PC-3 (cell line): ENCODE results near the gene KLHL15. TPM values are rescaled to one million over a fixed set of nuclear protein-coding genes. Genes with fewer than 3 reads are reported as not detected.

Source experiments
- ATAC-seq: fragments of 200-7000 bp; cut with Tn5 transposase; 2 replicates; pipeline ENCODE4 v1.9.1; 2020; ENCODE audit warnings: mild to moderate bottlenecking, moderate library complexity
- BruUV-seq: library from RNA; stranded (reverse); fragments of 400-500 nt; replicated peaks from 2 replicates; lab custom pipeline; 2021; lab: Mats Ljungman, UMichigan
- CTCF ChIA-PET: fragments of 300-600 bp; sonication (Branson Sonifier 250); formaldehyde crosslinking; loops from one replicate; lab custom pipeline; 2022; ENCODE audit warnings: antibody characterized with exemption; lab: Charles Lee
- POLR2A ChIA-PET: fragments of 300-600 bp; sonication (Branson Sonifier 250); formaldehyde crosslinking; loops from one replicate; lab custom pipeline; 2022; ENCODE audit warnings: antibody characterized with exemption; ENCODE audit not compliant: unreplicated experiment; lab: Charles Lee
- DNase-seq: peaks from one replicate; pipeline ENCODE4 v3.0.0-alpha.2; 2015
- H2AFZ ChIP-seq: fragments of 300-600 bp; sonication (generic); 2 replicates; pipeline ENCODE4 v1.6.0; 2016; ENCODE audit warnings: antibody characterized with exemption, low read length
- H3F3A ChIP-seq: fragments of 300-600 bp; sonication (generic); one replicate; pipeline ENCODE4 v1.6.0; 2017; ENCODE audit warnings: antibody characterized with exemption, low read length, control low read depth, mild to moderate bottlenecking; ENCODE audit not compliant: unreplicated experiment
- H3K27ac ChIP-seq: fragments of 300-600 bp; sonication (generic); 2 replicates; pipeline ENCODE4 v1.5.1; 2016; ENCODE audit warnings: mild to moderate bottlenecking, low read length
- H3K27me3 ChIP-seq: fragments of 300-600 bp; sonication (generic); 2 replicates; pipeline ENCODE4 v1.6.1; 2016; ENCODE audit warnings: low read length, mixed read lengths
- H3K36me3 ChIP-seq: fragments of 300-600 bp; sonication (generic); 2 replicates; pipeline ENCODE4 v1.6.1; 2016; ENCODE audit warnings: low read depth, mixed run types, low read length, mixed read lengths
- H3K4me1 ChIP-seq: fragments of 300-600 bp; sonication (generic); 2 replicates; pipeline ENCODE4 v1.5.1; 2016; ENCODE audit warnings: low read length; ENCODE audit not compliant: insufficient read depth
- H3K4me2 ChIP-seq: fragments of 300-600 bp; sonication (generic); 2 replicates; pipeline ENCODE4 v1.6.0; 2016; ENCODE audit warnings: low read length
- H3K4me3 ChIP-seq: fragments of 300-600 bp; sonication (generic); 2 replicates; pipeline ENCODE4 v1.5.1; 2016; ENCODE audit warnings: mild to moderate bottlenecking, low read length, mixed read lengths
- H3K79me2 ChIP-seq: fragments of 300-600 bp; sonication (generic); 2 replicates; pipeline ENCODE4 v1.6.1; 2017; ENCODE audit warnings: low read length, mixed read lengths
- H3K9ac ChIP-seq: fragments of 300-600 bp; sonication (generic); 2 replicates; pipeline ENCODE4 v1.6.0; 2016; ENCODE audit warnings: mild to moderate bottlenecking, low read length
- H3K9me2 ChIP-seq: fragments of 300-600 bp; sonication (generic); replicated peaks from 2 replicates; pipeline ENCODE4 v1.6.1; 2016; ENCODE audit warnings: mixed run types, low read length, mixed read lengths
- H3K9me3 ChIP-seq: fragments of 300-600 bp; sonication (generic); 2 replicates; pipeline ENCODE4 v1.6.1; 2016; ENCODE audit warnings: low read length, mixed read lengths
- H4K20me1 ChIP-seq: fragments of 300-600 bp; sonication (generic); 2 replicates; pipeline ENCODE4 v1.6.1; 2016; ENCODE audit warnings: low read length, mixed read lengths
- CTCF ChIP-seq: fragments of 300-600 bp; sonication (generic); conservative IDR thresholded peaks from 2 replicates; pipeline ENCODE4 v1.5.1; 2017; ENCODE audit warnings: antibody characterized with exemption, low read depth, mild to moderate bottlenecking, low read length
- EZH2 ChIP-seq: fragments of 300-600 bp; sonication (generic); IDR thresholded peaks from one replicate; pipeline ENCODE4 v1.6.1; 2017; ENCODE audit warnings: antibody characterized with exemption, mild to moderate bottlenecking, low read length; ENCODE audit not compliant: unreplicated experiment
- EZH2phosphoT487 ChIP-seq: fragments of 300-600 bp; sonication (generic); IDR thresholded peaks from 2 replicates; pipeline ENCODE4 v1.6.1; 2018; ENCODE audit warnings: mild to moderate bottlenecking, antibody characterized with exemption, low read length, borderline replicate concordance
- intact Hi-C: fragments of 100-400 bp; cut with micrococcal nuclease; formaldehyde crosslinking; loops from 2 replicates; pipeline ENCODE4 v1.9.0; 2023
- total RNA-seq: library from RNA; depleted of rRNA; stranded (reverse); fragments of >200 nt; gene quantifications from 2 replicates; pipeline ENCODE4 v1.2.3, GENCODE V29; 2014

KLHL15 gene
- total RNA-seq, 1 experiment from 2014 or later = 8.5 TPM

DNA sequence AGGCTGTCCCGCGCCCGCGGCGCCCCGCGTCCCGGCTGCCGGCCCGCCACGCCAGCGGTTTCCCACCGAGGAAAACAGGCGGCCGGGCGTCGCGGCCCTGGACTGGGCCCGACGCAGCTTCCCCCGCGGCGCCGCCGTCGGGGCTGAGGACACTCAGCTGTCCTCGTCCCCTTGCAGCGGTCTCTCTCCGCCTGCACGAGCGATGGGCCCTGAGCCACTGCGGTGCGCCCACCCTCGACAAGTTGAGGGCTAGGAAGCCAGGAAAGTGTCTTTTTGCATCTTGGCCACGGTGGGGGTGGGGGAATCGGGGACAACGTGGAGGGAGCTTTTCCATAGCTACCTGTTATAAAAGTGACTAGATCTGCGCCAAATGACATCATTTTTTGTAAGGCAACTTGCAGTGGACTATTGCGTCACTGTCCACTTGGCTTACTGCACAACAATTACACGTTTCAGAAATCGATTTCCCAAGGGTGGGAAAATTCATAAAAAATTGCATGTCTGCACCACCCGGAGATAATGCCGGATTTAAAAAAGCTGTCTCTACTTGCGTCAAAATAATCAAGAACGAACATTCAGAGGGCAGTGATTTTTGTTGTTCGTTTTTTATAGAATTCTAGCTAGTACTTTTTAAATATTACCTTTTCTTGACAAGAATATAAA lies 1.1 kb downstream of the KLHL15 start:
- ATAC-seq = peak; percentile 35
- H3K4me3 ChIP-seq = peak overlapping the region; percentile 70
- H3F3A ChIP-seq = no peaks in the 10 kb centered on the region
- H3K4me2 ChIP-seq = peak overlapping the region; percentile 90
- peak overlapping the region; percentile 78 for H3K27ac ChIP-seq
- H3K9me2 ChIP-seq = no peaks in the 10 kb centered on the region
- intact Hi-C loops = loop anchor here (1.0 to 10.0 kb wide), 3 partner anchors 28 to 118 kb away; partner anchors contain the start of genes CXorf58 and EIF2S3
- TF ChIP-seq EZH2phosphoT487 (no peak), CTCF (no peak), EZH2 (no peak)
- H3K9me3 ChIP-seq = no peaks in the 10 kb centered on the region
- H3K36me3 ChIP-seq = no peaks in the 10 kb centered on the region
- H2AFZ ChIP-seq = peak overlapping the region; percentile 77
- H3K27me3 ChIP-seq = no peaks in the 10 kb centered on the region
- peak; percentile 17 for DNase-seq
- H3K79me2 ChIP-seq = peaks cover 41% of the 10 kb centered on the region
- peaks cover 12% of the 10 kb centered on the region; the same call in 1 of the 2 replicates for H3K4me1 ChIP-seq
- POLR2A ChIA-PET = interaction anchor here (1.1 kb wide), 1 partner anchor 28 kb away, joined by 7 read pairs; the partner anchor contains the start of gene EIF2S3
- peaks cover 10% of the 10 kb centered on the region for H4K20me1 ChIP-seq
- CTCF ChIA-PET = interaction anchor here (0.6 to 1.5 kb wide), 3 partner anchors 28 to 283 kb away, joined by 3 to 18 read pairs (median 4); partner anchors contain the start of genes ACOT9 and EIF2S3
- H3K9ac ChIP-seq = peak overlapping the region; percentile 90
- BruUV-seq = TSS peak; percentile 93

DNA sequence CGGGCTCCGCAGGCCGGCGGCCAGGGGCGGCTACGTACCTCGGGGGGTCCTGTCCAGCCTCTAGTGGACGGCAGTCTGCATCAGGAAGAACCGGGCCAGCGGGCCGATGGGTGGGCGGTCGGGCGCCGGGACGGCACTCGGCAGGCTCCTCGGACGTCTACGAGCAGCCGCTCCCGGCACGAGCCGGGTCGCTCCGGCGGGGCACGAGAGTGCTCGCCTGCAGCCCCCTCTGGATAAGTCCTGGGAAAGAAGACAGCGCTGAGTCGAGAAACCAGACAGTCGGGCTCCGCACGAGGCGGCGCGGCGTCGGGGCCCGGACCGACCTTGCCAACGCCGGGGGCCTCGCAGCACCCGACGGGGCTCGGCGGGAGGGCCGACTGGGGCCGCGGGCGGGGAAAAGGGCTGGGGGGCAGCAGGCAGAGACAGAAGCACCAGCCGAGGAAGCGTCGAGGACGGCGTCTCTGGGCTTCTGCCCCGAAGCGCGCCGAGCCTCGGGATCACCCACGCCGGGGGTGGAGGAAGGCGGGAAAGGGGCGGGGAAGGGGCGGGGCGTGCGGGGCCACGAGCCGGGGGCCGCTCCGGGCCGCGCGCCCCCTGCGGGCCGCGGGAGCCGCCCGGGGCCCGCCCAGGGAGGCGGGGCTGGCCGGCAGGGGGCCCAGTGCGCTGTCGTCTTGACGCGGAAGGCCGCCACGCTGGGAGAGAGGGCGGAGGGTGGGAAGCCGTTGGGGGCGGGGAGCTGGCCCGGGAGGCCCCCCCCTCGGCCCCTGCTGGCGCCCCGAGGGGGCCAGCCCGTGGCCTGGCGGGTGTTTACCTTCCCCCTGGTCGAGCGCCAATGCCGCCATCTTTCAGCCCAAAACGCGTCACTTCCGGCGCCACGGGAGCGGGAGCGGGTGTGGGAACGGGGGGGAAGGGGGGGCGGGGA lies 1.9 kb downstream of the KLHL15 start:
- Histone ChIP-seq H3K9me2 (no peaks in the 10 kb centered on the region), H3K36me3 (no peaks in the 10 kb centered on the region), H4K20me1 (peaks cover 10% of the 10 kb centered on the region), H3K9ac (peak overlapping the region; percentile 90), H3K4me1 (peaks cover 12% of the 10 kb centered on the region; the same call in 1 of the 2 replicates), H3K27me3 (no peaks in the 10 kb centered on the region), H3K9me3 (no peaks in the 10 kb centered on the region), H3K79me2 (peaks cover 49% of the 10 kb centered on the region), H2AFZ (peak overlapping the region; percentile 34; the same call in 1 of the 2 replicates), H3F3A (no peaks in the 10 kb centered on the region), H3K27ac (peak overlapping the region; percentile 78), H3K4me3 (peak overlapping the region; percentile 97), H3K4me2 (peak overlapping the region; percentile 83)
- ChIA-PET CTCF (interaction anchor here (0.6 to 1.5 kb wide), 3 partner anchors 29 to 282 kb away, joined by 3 to 18 read pairs (median 4); partner anchors contain the start of genes ACOT9 and EIF2S3), POLR2A (interaction anchor here (1.1 kb wide), 1 partner anchor 29 kb away, joined by 7 read pairs; the partner anchor contains the start of gene EIF2S3)
- no TSS peak for BruUV-seq
- TF ChIP-seq EZH2 = no peak
- no peak for TF ChIP-seq EZH2phosphoT487
- TF ChIP-seq CTCF = no peak
- intact Hi-C loops = loop anchor here (1.0 to 10.0 kb wide), 3 partner anchors 29 to 117 kb away; partner anchors contain the start of genes CXorf58 and EIF2S3
- ATAC-seq = peak; percentile 83
- DNase-seq = peak; percentile 86
